Measurements from ENCODE around the gene ECI2. TPM values are rescaled to one million over a fixed set of nuclear protein-coding genes. Genes with fewer than 3 reads are reported as not detected.
"Not testable (repeated sequence)": the region's sequence is repeated elsewhere in the genome, so short reads cannot be mapped to it uniquely, and the experiment has no call there.

The ECI2 gene
- total and polyA plus RNA-seq, 8 donors: 26.8 to 79.6 (median 49.6) TPM

DNA sequence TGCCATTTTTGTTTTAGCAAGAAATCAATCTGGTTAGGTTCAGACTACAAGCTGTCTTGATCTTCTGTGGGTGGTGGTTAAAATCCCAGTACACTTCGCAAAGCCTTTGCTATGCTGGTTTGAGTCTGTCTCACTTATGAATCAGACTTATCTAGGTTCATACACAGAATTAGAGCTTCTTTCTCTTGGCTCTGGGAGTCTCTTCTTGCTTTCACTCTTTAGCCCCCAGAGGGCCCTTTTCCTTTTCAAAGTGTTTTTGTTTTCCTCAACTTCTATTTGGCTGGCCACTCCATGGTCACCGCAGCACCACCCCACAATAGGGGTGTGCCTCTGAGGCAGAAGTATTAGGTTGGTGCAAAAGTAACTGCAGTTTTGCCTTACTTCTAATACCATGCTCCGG, 21.3 kb downstream of the ECI2 start:
- WGBS, 2 donors: 94 to 98% methylated on average over 3 of the region's 3 CpGs
- intact Hi-C loops (cut with DNase I): no loop called here
- Histone ChIP-seq H3K4me1 (peaks cover 0 to 11% (median 11%) of the 10 kb centered on the region in 3 donors), H3K4me3 (no peak overlapping the region), H3K36me3 (peaks cover 0 to 40% (median 30%) of the 10 kb centered on the region in 3 donors), H3K27me3 (no peaks in the 10 kb centered on the region), H3K27ac (no peak overlapping the region), H3K9me3 (no peaks in the 10 kb centered on the region)
- FAIRE-seq (no peak), DNase-seq (no peak), ATAC-seq (no peak)
- TF ChIP-seq, protein P1, sequence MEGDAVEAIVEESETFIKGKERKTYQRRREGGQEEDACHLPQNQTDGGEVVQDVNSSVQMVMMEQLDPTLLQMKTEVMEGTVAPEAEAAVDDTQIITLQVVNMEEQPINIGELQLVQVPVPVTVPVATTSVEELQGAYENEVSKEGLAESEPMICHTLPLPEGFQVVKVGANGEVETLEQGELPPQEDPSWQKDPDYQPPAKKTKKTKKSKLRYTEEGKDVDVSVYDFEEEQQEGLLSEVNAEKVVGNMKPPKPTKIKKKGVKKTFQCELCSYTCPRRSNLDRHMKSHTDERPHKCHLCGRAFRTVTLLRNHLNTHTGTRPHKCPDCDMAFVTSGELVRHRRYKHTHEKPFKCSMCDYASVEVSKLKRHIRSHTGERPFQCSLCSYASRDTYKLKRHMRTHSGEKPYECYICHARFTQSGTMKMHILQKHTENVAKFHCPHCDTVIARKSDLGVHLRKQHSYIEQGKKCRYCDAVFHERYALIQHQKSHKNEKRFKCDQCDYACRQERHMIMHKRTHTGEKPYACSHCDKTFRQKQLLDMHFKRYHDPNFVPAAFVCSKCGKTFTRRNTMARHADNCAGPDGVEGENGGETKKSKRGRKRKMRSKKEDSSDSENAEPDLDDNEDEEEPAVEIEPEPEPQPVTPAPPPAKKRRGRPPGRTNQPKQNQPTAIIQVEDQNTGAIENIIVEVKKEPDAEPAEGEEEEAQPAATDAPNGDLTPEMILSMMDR (IDR thresholded peaks at IDR 0.05): no peak

- intact Hi-C loops (cut with DNase I): no loop called here
- peaks cover 0 to 15% (median 11%) of the 10 kb centered on the region in 3 donors for H3K4me1 ChIP-seq
- H3K27me3 ChIP-seq: no peaks in the 10 kb centered on the region
- no peak overlapping the region for H3K4me3 ChIP-seq
- FAIRE-seq (no peak), ATAC-seq (no peak), DNase-seq (no peak)
- peaks cover 0 to 35% (median 27%) of the 10 kb centered on the region in 3 donors for H3K36me3 ChIP-seq
- H3K27ac ChIP-seq: no peak overlapping the region
- no peaks in the 10 kb centered on the region for H3K9me3 ChIP-seq
- TF ChIP-seq, protein P1 (IDR thresholded peaks at IDR 0.05): no peak
Observed at GRCh38 chr6:4113649-4114048, 21.7 kb downstream of the ECI2 start.

DNA sequence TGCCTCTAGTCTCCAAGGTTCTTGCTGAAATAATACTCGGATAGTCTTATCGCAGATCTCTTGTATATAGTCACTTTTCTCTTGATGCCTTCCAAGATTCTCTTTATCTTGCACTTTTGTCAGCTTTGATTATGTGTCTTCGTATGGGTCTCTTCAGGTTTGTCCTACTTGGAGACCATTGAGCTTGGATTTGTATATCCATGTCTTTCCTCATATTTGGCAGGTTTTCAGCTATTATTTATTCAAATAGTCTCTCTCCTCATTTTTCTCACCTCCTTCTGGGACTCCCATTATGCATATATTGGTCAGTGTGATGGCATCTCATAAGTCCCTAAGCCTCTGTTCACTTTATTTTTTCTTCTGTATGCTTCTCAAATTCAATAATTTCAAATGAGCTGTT, 23.0 kb downstream of the ECI2 start:
- peaks cover 0 to 20% (median 17%) of the 10 kb centered on the region in 3 donors for H3K4me1 ChIP-seq
- no peak for DNase-seq
- TF ChIP-seq, protein P1 (IDR thresholded peaks at IDR 0.05): no peak
- 97 to 99% methylated on average over 3 of the region's 3 CpGs for WGBS, 2 donors
- no peak overlapping the region for H3K27ac ChIP-seq
- intact Hi-C loops (cut with DNase I): no loop called here
- peaks cover 0 to 24% (median 22%) of the 10 kb centered on the region in 3 donors for H3K36me3 ChIP-seq
- no peak for FAIRE-seq
- no peak for ATAC-seq
- no peak overlapping the region for H3K4me3 ChIP-seq
- H3K9me3 ChIP-seq: no peaks in the 10 kb centered on the region
- no peaks in the 10 kb centered on the region for H3K27me3 ChIP-seq

DNA sequence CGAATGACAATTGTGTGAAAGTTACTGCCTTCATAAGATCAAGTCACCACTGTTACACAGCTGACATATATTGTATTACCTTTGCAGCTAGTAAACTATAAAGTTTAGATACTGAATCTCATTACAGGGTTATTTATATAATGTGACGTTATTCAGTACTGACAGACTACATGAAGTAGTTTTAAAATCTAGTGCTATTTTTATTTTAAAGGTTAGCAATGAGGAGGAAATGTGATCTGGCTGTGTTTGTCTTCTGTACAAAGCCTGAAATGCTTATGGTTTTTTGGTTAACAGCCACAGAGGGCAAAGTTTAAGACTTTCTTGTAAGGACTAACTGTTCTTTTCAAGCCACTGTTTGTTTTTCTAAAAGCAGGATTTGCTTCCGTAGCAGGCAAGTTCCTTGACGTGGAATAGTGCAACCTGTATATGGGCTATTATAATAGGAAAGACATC, 26.0 kb downstream of the ECI2 start:
- DNase-seq: peak in 1 of 6 donors; percentile 33
- intact Hi-C loops (cut with DNase I); H3K9me3 ChIP-seq; H3K4me3 ChIP-seq; H3K36me3 ChIP-seq; H3K27me3 ChIP-seq: not testable (repeated sequence)
- FAIRE-seq: peak; percentile 99
- peak; percentile 82 to 88 (median 86) for ATAC-seq
- WGBS, 2 donors: 29 to 35% methylated on average over 4 of the region's 4 CpGs
- H3K4me1 ChIP-seq: peaks cover 12 to 37% (median 33%) of the 10 kb centered on the region in 3 donors
- H3K27ac ChIP-seq: peak overlapping the region; percentile 19 to 71 (median 50)

DNA sequence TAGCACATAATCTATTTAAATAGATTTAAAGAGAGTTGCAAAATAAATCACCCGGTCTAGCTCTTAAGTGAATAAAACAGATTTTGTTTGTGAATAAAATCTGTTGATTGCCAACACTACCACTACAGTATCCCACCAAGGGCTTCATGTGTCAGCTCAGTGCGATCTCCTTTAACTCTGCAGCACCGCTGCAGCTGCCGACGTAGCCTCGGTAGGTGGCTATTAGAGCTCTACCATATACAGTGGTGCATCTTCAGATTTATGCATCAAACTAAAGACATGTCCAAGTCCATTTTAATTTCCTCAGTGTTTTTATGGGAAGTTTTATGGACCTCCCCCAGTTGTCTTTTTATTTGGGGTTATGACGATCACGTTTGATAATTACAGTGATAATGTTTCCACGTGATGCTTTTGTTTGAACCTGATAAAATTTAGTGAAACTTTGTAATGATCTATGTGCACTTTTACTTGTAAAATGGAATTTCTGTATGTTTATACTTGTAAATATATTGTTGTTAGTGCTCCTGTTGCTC, 26.7 kb downstream of the ECI2 start:
- H3K27ac ChIP-seq: peak overlapping the region in 3 of 4 donors; percentile 44 to 71 (median 57)
- FAIRE-seq: no peak

More for the DNA sequence above, 26.7 kb downstream of the ECI2 start:
- no peak for DNase-seq
- H3K4me3 ChIP-seq: no peak overlapping the region
- peaks cover 12 to 41% (median 33%) of the 10 kb centered on the region in 3 donors for H3K4me1 ChIP-seq
- TF ChIP-seq, protein P1 (IDR thresholded peaks at IDR 0.05): no peak
- intact Hi-C loops (cut with DNase I): no loop called here
- no peaks in the 10 kb centered on the region for H3K9me3 ChIP-seq
- 45 to 67% methylated on average over 9 of the region's 9 CpGs for WGBS, 2 donors
- no peak for ATAC-seq
- H3K27me3 ChIP-seq: no peaks in the 10 kb centered on the region
- no peaks in the 10 kb centered on the region for H3K36me3 ChIP-seq
